ENCODE results near the gene NKX2-4. TPM values are rescaled to one million over a fixed set of nuclear protein-coding genes. Genes with fewer than 3 reads are reported as not detected.

Gene NKX2-4
- total RNA-seq, 1 experiment from 2014 or later = not detected

- Mint-ChIP-seq H3K4me3 (ENCODE audit: low read depth, unreplicated experiment) (no peak overlapping the region), H3K27ac (ENCODE audit: unreplicated experiment) (no peak overlapping the region), H3K9me3 (ENCODE audit: low read depth, unreplicated experiment) (no peaks in the 10 kb centered on the region), H3K27me3 (ENCODE audit: unreplicated experiment) (no peaks in the 10 kb centered on the region), H3K4me1 (ENCODE audit: low read depth, unreplicated experiment) (peaks cover 3% of the 10 kb centered on the region), H3K36me3 (ENCODE audit: insufficient read depth, unreplicated experiment) (no peaks in the 10 kb centered on the region)
- no TSS peak for BruUV-seq (replicated peaks)
- no peak for DNase-seq
- intact Hi-C loops (cut with micrococcal nuclease; ENCODE audit: unreplicated experiment) = no loop called here
- no peak for TF ChIP-seq CTCF (IDR thresholded peaks at IDR 0.05; ENCODE audit: unreplicated experiment)
- CTCF ChIA-PET = no interaction called here
Observed at GRCh38 chr20:21381619-21382018, 15.7 kb downstream of the NKX2-4 start.

GRCh38 chr20:21380711-21381110 lies 16.6 kb downstream of the NKX2-4 start:
- DNase-seq = no peak
- Mint-ChIP-seq H3K4me1 (ENCODE audit: low read depth, unreplicated experiment) (peaks cover 8% of the 10 kb centered on the region), H3K9me3 (ENCODE audit: low read depth, unreplicated experiment) (no peaks in the 10 kb centered on the region), H3K27ac (ENCODE audit: unreplicated experiment) (no peak overlapping the region), H3K27me3 (ENCODE audit: unreplicated experiment) (no peaks in the 10 kb centered on the region), H3K36me3 (ENCODE audit: insufficient read depth, unreplicated experiment) (no peaks in the 10 kb centered on the region), H3K4me3 (ENCODE audit: low read depth, unreplicated experiment) (no peak overlapping the region)
- TF ChIP-seq CTCF (IDR thresholded peaks at IDR 0.05; ENCODE audit: unreplicated experiment) = no peak
- BruUV-seq (replicated peaks) = no TSS peak
- CTCF ChIA-PET = no interaction called here
- intact Hi-C loops (cut with micrococcal nuclease; ENCODE audit: unreplicated experiment) = no loop called here

GRCh38 chr20:21378259-21378658 lies 19.1 kb downstream of the NKX2-4 start:
- Mint-ChIP-seq H3K9me3 (ENCODE audit: low read depth, unreplicated experiment) (no peaks in the 10 kb centered on the region), H3K36me3 (ENCODE audit: insufficient read depth, unreplicated experiment) (no peaks in the 10 kb centered on the region), H3K4me3 (ENCODE audit: low read depth, unreplicated experiment) (no peak overlapping the region), H3K4me1 (ENCODE audit: low read depth, unreplicated experiment) (peaks cover 8% of the 10 kb centered on the region), H3K27me3 (ENCODE audit: unreplicated experiment) (no peaks in the 10 kb centered on the region), H3K27ac (ENCODE audit: unreplicated experiment) (no peak overlapping the region)
- DNase-seq = no peak
- intact Hi-C loops (cut with micrococcal nuclease; ENCODE audit: unreplicated experiment) = no loop called here
- no TSS peak for BruUV-seq (replicated peaks)
- no peak for TF ChIP-seq CTCF (IDR thresholded peaks at IDR 0.05; ENCODE audit: unreplicated experiment)
- CTCF ChIA-PET = no interaction called here

- peaks cover 8% of the 10 kb centered on the region for H3K4me1 Mint-ChIP-seq (ENCODE audit: low read depth, unreplicated experiment)
- H3K27me3 Mint-ChIP-seq (ENCODE audit: unreplicated experiment) = no peaks in the 10 kb centered on the region
- CTCF ChIA-PET = no interaction called here
- DNase-seq = no peak
- no peaks in the 10 kb centered on the region for H3K36me3 Mint-ChIP-seq (ENCODE audit: insufficient read depth, unreplicated experiment)
- no peaks in the 10 kb centered on the region for H3K9me3 Mint-ChIP-seq (ENCODE audit: low read depth, unreplicated experiment)
- intact Hi-C loops (cut with micrococcal nuclease; ENCODE audit: unreplicated experiment) = no loop called here
- no peak overlapping the region for H3K27ac Mint-ChIP-seq (ENCODE audit: unreplicated experiment)
- TF ChIP-seq CTCF (IDR thresholded peaks at IDR 0.05; ENCODE audit: unreplicated experiment) = no peak
- H3K4me3 Mint-ChIP-seq (ENCODE audit: low read depth, unreplicated experiment) = no peak overlapping the region
- no TSS peak for BruUV-seq (replicated peaks)
Observed at GRCh38 chr20:21377701-21378100, 19.6 kb downstream of the NKX2-4 start.

GRCh38 chr20:21376626-21377025 lies 20.7 kb downstream of the NKX2-4 start:
- BruUV-seq (replicated peaks) = no TSS peak
- peaks cover 8% of the 10 kb centered on the region for H3K4me1 Mint-ChIP-seq (ENCODE audit: low read depth, unreplicated experiment)
- CTCF ChIA-PET = no interaction called here
- H3K36me3 Mint-ChIP-seq (ENCODE audit: insufficient read depth, unreplicated experiment) = no peaks in the 10 kb centered on the region
- no peak for TF ChIP-seq CTCF (IDR thresholded peaks at IDR 0.05; ENCODE audit: unreplicated experiment)
- DNase-seq = no peak
- intact Hi-C loops (cut with micrococcal nuclease; ENCODE audit: unreplicated experiment) = no loop called here
- no peaks in the 10 kb centered on the region for H3K9me3 Mint-ChIP-seq (ENCODE audit: low read depth, unreplicated experiment)
- H3K4me3 Mint-ChIP-seq (ENCODE audit: low read depth, unreplicated experiment) = no peak overlapping the region
- H3K27ac Mint-ChIP-seq (ENCODE audit: unreplicated experiment) = no peak overlapping the region
- no peaks in the 10 kb centered on the region for H3K27me3 Mint-ChIP-seq (ENCODE audit: unreplicated experiment)
